ENCODE data around the gene ARHGEF28.

DNA sequence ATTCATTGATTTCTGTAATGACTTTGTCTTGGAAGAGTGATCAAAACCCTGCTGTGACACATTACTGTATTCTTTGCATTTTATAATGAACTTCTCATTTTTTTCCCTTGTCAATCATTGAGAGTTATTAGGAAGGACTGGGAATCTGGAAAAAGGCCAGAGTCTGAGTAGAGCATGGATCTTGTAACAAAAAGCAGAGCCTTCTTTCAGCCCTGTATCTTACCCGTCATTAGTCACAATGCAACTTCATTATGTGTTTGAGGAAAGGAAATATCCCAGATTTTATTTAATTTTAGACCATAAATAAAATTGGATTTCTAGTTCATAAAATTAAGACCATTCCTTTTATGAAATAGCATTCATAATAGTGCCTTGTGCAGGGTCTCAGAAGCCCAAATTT, 131.4 kb downstream of the ARHGEF28 start:
- TF ChIP-seq POLR2A (IDR thresholded peaks at IDR 0.05): no peak
- TF ChIP-seq, protein P1, sequence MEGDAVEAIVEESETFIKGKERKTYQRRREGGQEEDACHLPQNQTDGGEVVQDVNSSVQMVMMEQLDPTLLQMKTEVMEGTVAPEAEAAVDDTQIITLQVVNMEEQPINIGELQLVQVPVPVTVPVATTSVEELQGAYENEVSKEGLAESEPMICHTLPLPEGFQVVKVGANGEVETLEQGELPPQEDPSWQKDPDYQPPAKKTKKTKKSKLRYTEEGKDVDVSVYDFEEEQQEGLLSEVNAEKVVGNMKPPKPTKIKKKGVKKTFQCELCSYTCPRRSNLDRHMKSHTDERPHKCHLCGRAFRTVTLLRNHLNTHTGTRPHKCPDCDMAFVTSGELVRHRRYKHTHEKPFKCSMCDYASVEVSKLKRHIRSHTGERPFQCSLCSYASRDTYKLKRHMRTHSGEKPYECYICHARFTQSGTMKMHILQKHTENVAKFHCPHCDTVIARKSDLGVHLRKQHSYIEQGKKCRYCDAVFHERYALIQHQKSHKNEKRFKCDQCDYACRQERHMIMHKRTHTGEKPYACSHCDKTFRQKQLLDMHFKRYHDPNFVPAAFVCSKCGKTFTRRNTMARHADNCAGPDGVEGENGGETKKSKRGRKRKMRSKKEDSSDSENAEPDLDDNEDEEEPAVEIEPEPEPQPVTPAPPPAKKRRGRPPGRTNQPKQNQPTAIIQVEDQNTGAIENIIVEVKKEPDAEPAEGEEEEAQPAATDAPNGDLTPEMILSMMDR (IDR thresholded peaks at IDR 0.05): no peak
- no peak for TF ChIP-seq EP300 (IDR thresholded peaks at IDR 0.05)
